Measurements from ENCODE around the gene PGM1.

GRCh38 chr1:63641615-63642014, 48.4 kb downstream of the PGM1 start:
- no peak for TF ChIP-seq CTCF (IDR thresholded peaks at IDR 0.05; ENCODE audit: extremely low read depth in 1 of 2, insufficient read depth in 1 of 2, low read depth in 1 of 2, low read length in 2 of 2)
- no peak for TF ChIP-seq POLR2AphosphoS5 (IDR thresholded peaks at IDR 0.05; ENCODE audit: insufficient read depth, low read depth, low read length)
- TF ChIP-seq POLR2A (IDR thresholded peaks at IDR 0.05; ENCODE audit: low read depth, low read length), result no peak
- TF ChIP-seq MYC (IDR thresholded peaks at IDR 0.05; ENCODE audit: low read depth, low read length), result no peak
- TF ChIP-seq EZH2 (IDR thresholded peaks at IDR 0.05; ENCODE audit: borderline replicate concordance, low read depth, low read length, severe bottlenecking), result no peak
- no peak for TF ChIP-seq MAX (IDR thresholded peaks at IDR 0.05; ENCODE audit: insufficient read depth, insufficient read length)
- TF ChIP-seq GATA2 (IDR thresholded peaks at IDR 0.05; ENCODE audit: insufficient read depth, insufficient read length, low read depth, low read length), result no peak
- no peak for TF ChIP-seq JUN (IDR thresholded peaks at IDR 0.05; ENCODE audit: borderline replicate concordance, insufficient read depth, insufficient read length, low read depth)

All from endothelial cell of umbilical vein (primary cell).